Smooth muscle cell (in vitro differentiated cells): ENCODE data around the gene SHF. TPM values are rescaled to one million over a fixed set of nuclear protein-coding genes. Genes with fewer than 3 reads are reported as not detected.

Experiments
- DNase-seq: peaks from one replicate; lab custom pipeline; 2025; ENCODE audit not compliant: unreplicated experiment; lab: John Stamatoyannopoulos, UW
- H2AFZ ChIP-seq: fragments of 200-600 bp; sonication (generic); 2 replicates; pipeline ENCODE4 v1.6.0; 2016; ENCODE audit warnings: antibody characterized with exemption, low read depth, mild to moderate bottlenecking
- H3F3A ChIP-seq: fragments of 200-600 bp; sonication (generic); 2 replicates; pipeline ENCODE4 v1.6.0; 2017; ENCODE audit warnings: antibody characterized with exemption, low read depth
- H3K27ac ChIP-seq: fragments of 200-600 bp; sonication (generic); 2 replicates; pipeline ENCODE4 v1.5.1; 2016; ENCODE audit warnings: low read depth, mild to moderate bottlenecking
- H3K27me3 ChIP-seq: fragments of 200-600 bp; sonication (generic); 2 replicates; pipeline ENCODE4 v1.6.1; 2016; ENCODE audit warnings: low read depth, mild to moderate bottlenecking
- H3K36me3 ChIP-seq: fragments of 200-600 bp; sonication (generic); 2 replicates; pipeline ENCODE4 v1.5.1; 2016; ENCODE audit warnings: low read depth
- H3K4me1 ChIP-seq: fragments of 200-600 bp; sonication (generic); 2 replicates; pipeline ENCODE4 v1.5.1; 2016; ENCODE audit warnings: low read depth
- H3K4me2 ChIP-seq: fragments of 200-600 bp; sonication (generic); 2 replicates; pipeline ENCODE4 v1.6.0; 2016; ENCODE audit warnings: mild to moderate bottlenecking
- H3K4me3 ChIP-seq: fragments of 200-600 bp; sonication (generic); 2 replicates; pipeline ENCODE4 v1.5.1; 2016; ENCODE audit warnings: mild to moderate bottlenecking
- H3K79me2 ChIP-seq: fragments of 200-600 bp; sonication (generic); 2 replicates; pipeline ENCODE4 v1.6.0; 2016; ENCODE audit warnings: low read depth, mild to moderate bottlenecking
- H3K9ac ChIP-seq: fragments of 200-600 bp; sonication (generic); 2 replicates; pipeline ENCODE4 v1.6.0; 2016; ENCODE audit warnings: low read depth
- H3K9me3 ChIP-seq: fragments of 200-600 bp; sonication (generic); replicated peaks from 2 replicates; pipeline ENCODE4 v1.5.1; 2016; ENCODE audit warnings: low read depth
- H4K20me1 ChIP-seq: fragments of 200-600 bp; sonication (generic); 2 replicates; pipeline ENCODE4 v1.6.0; 2016; ENCODE audit warnings: low read depth
- CTCF ChIP-seq: fragments of 200-600 bp; sonication (generic); IDR thresholded peaks from 2 replicates; pipeline ENCODE4 v1.5.1; 2017; ENCODE audit warnings: borderline replicate concordance, mild to moderate bottlenecking, antibody characterized with exemption; ENCODE audit not compliant: insufficient read depth, poor library complexity, severe bottlenecking
- WGBS: methylation state at CpG from one replicate; pipeline ENCODE4 v1.1.7; 2016; ENCODE audit warnings: low lambda C conversion rate; 5-methylcytosine and 5-hydroxymethylcytosine counted together
- polyA plus RNA-seq: library from polyadenylated mRNA; unstranded; fragments of >200 nt; fragmentation: Nextera tagmentation; extraction: Ambion mirVana; gene quantifications from 2 replicates; pipeline ENCODE4 v1.2.1, GENCODE V29; 2016
- total RNA-seq: library from RNA; depleted of rRNA; stranded (reverse); fragments of >200 nt; gene quantifications from 2 replicates; pipeline ENCODE4 v1.2.3, GENCODE V29; 2014

The SHF gene
- total and polyA plus RNA-seq, 2 experiments from 2014 or later, result 16.4 to 41.3 TPM

DNA sequence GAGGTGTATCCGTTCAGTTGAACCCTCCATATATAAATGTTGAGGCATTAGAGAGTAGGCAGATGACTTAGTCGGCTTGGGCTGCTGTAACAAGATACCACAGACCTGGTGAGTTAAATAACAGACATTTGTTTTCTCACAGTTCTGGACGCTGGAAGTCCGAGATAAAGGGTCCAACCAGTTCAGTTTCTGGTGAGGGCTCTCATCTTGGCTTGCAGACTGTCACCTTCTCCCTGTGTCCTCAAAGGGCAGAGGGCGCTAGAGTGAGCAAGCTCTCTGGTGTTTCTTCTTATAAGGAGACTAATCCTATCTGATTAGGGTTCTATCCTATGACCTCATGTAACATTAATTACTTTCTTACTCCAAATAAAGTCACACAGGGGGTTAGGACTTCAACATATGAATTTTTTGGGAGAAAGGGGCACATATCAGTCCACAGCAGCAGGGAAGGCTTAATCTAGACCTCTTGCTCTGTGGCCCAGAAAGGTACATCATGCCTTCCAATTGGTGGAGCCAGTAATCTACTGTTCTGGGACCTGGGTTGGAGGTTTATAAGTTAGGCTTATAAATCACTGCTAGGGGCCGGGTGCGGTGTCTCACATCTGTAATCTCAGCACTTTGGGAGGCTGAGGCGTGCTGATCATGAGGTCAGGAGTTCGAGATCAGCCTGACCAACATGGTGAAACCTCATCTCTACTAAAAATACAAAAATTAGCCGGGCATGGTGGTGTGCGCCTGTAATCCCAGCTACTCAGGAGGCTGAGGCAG, 37.9 kb upstream of the SHF start:
- H3K9ac ChIP-seq, result no peak overlapping the region
- WGBS, result 76% methylated on average over 11 of the region's 11 CpGs

GRCh38 chr15:45224621-45225217, 37.0 kb upstream of the SHF start:
- H3K27me3 ChIP-seq, result peaks cover 15% of the 10 kb centered on the region
- H4K20me1 ChIP-seq, result no peaks in the 10 kb centered on the region
- H3F3A ChIP-seq, result no peaks in the 10 kb centered on the region
- no peak for TF ChIP-seq CTCF
- H3K79me2 ChIP-seq, result no peaks in the 10 kb centered on the region
- H3K4me3 ChIP-seq, result no peak overlapping the region
- 67% methylated on average over 5 of the region's 5 CpGs for WGBS
- H3K9me3 ChIP-seq, result no peaks in the 10 kb centered on the region
- H3K9ac ChIP-seq, result no peak overlapping the region
- no peak for DNase-seq
- no peaks in the 10 kb centered on the region for H3K4me1 ChIP-seq
- no peaks in the 10 kb centered on the region for H3K36me3 ChIP-seq
- H2AFZ ChIP-seq, result no peak overlapping the region
- no peak overlapping the region for H3K4me2 ChIP-seq
- no peak overlapping the region for H3K27ac ChIP-seq

More for the DNA sequence above, 37.9 kb upstream of the SHF start:
- Histone ChIP-seq H3K9me3 (no peaks in the 10 kb centered on the region), H3K36me3 (no peaks in the 10 kb centered on the region), H3K27ac (no peak overlapping the region), H3K4me3 (no peak overlapping the region), H3K4me2 (no peak overlapping the region), H4K20me1 (no peaks in the 10 kb centered on the region), H3K27me3 (peaks cover 15% of the 10 kb centered on the region), H3K79me2 (no peaks in the 10 kb centered on the region), H3K4me1 (no peaks in the 10 kb centered on the region), H2AFZ (no peak overlapping the region), H3F3A (no peaks in the 10 kb centered on the region)
- DNase-seq, result no peak
- no peak for TF ChIP-seq CTCF

- peaks cover 15% of the 10 kb centered on the region for H3K27me3 ChIP-seq
- H2AFZ ChIP-seq, result no peak overlapping the region
- no peaks in the 10 kb centered on the region for H4K20me1 ChIP-seq
- no peak for DNase-seq
- H3K36me3 ChIP-seq, result no peaks in the 10 kb centered on the region
- H3F3A ChIP-seq, result no peaks in the 10 kb centered on the region
- H3K4me1 ChIP-seq, result no peaks in the 10 kb centered on the region
- H3K27ac ChIP-seq, result no peak overlapping the region
- no peaks in the 10 kb centered on the region for H3K79me2 ChIP-seq
- no peak overlapping the region for H3K4me2 ChIP-seq
- H3K9me3 ChIP-seq, result no peaks in the 10 kb centered on the region
- H3K9ac ChIP-seq, result no peak overlapping the region
- no peak for TF ChIP-seq CTCF
- no peak overlapping the region for H3K4me3 ChIP-seq
- WGBS, result 75% methylated on average over 4 of the region's 4 CpGs
Observed at GRCh38 chr15:45221967-45222366, 34.2 kb upstream of the SHF start.
